ENCODE results near the gene TBC1D12.
"Not testable (repeated sequence)": the region's sequence is repeated elsewhere in the genome, so short reads cannot be mapped to it uniquely, and the experiment has no call there.

DNA sequence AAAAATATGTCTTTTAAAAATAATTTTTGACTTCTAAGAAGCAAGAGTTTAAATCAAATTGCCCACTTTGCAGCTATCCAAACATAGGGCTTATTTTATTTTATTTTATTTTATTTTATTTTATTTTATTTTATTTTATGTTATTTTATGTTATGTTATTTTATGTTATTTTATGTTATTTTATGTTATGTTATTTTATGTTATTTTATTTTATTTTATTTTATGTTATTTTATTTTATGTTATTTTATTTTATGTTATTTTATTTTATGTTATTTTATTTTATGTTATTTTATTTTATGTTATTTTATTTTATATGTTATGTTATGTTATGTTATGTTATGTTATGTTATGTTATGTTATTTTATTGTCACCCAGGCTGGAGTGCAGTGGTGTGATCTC, 129.2 kb downstream of the TBC1D12 start:
- TF ChIP-seq, protein P1, sequence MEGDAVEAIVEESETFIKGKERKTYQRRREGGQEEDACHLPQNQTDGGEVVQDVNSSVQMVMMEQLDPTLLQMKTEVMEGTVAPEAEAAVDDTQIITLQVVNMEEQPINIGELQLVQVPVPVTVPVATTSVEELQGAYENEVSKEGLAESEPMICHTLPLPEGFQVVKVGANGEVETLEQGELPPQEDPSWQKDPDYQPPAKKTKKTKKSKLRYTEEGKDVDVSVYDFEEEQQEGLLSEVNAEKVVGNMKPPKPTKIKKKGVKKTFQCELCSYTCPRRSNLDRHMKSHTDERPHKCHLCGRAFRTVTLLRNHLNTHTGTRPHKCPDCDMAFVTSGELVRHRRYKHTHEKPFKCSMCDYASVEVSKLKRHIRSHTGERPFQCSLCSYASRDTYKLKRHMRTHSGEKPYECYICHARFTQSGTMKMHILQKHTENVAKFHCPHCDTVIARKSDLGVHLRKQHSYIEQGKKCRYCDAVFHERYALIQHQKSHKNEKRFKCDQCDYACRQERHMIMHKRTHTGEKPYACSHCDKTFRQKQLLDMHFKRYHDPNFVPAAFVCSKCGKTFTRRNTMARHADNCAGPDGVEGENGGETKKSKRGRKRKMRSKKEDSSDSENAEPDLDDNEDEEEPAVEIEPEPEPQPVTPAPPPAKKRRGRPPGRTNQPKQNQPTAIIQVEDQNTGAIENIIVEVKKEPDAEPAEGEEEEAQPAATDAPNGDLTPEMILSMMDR (IDR thresholded peaks at IDR 0.05), result not testable (repeated sequence)
- not testable (repeated sequence) for TF ChIP-seq POLR2A (IDR thresholded peaks at IDR 0.05)
